Upper lobe of left lung (tissue), 6 donors: ENCODE results near the gene MYO1H. TPM values are rescaled to one million over a fixed set of nuclear protein-coding genes. Genes with fewer than 3 reads are reported as not detected.
A peak's percentile ranks its signal among the peaks of the same experiment; 100 is the strongest.

Experiments
- ATAC-seq, 2 donors: fragments of 200-7000 bp; cut with Tn5 transposase; one replicate each; pipeline ENCODE4 v1.9.1; 2022; ENCODE audit warnings: mild to moderate bottlenecking in 2 of 2, moderate library complexity in 2 of 2; ENCODE audit not compliant: low FRiP score in 2 of 2
- DNase-seq, 2 donors: peaks; one replicate each; pipeline ENCODE4 v3.0.0-alpha.2; 2019 to 2020
- H3K27ac ChIP-seq, 4 donors: fragments of 200-600 bp; sonication (generic); one replicate each; pipeline ENCODE4 v1.5.1; 2016 to 2019
- H3K27me3 ChIP-seq, 4 donors: fragments of 200-600 bp; sonication (generic); one replicate each; pipeline ENCODE4 v1.5.1; 2017 to 2019
- H3K36me3 ChIP-seq, 4 donors: fragments of 200-600 bp; sonication (generic); one replicate each; pipeline ENCODE4 v1.5.1; 2016 to 2019
- H3K4me1 ChIP-seq, 4 donors: fragments of 200-600 bp; sonication (generic); one replicate each; pipeline ENCODE4 v1.5.1; 2018 to 2019
- H3K4me3 ChIP-seq, 4 donors: fragments of 200-600 bp; sonication (generic); one replicate each; pipeline ENCODE4 v1.5.1; 2017 to 2019; ENCODE audit warnings: mild to moderate bottlenecking in 2 of 4, moderate library complexity in 1 of 4
- H3K9me3 ChIP-seq, 4 donors: fragments of 200-600 bp; sonication (generic); one replicate each; pipeline ENCODE4 v1.5.1; 2018 to 2019
- CTCF ChIP-seq, 6 experiments: fragments of 450-650 bp in 4 of 6; fragments of 200-600 bp in 2 of 6; sonication (generic) in 2 of 6; IDR thresholded peaks; one replicate each; pipeline ENCODE4 v1.5.1; 2016 to 2019; ENCODE audit warnings: antibody characterized with exemption in 6 of 6
- EP300 ChIP-seq, 4 donors: sonication (generic); formaldehyde crosslinking; IDR thresholded peaks; one replicate each; pipeline ENCODE4 v1.5.1; 2017; ENCODE audit warnings: antibody characterized with exemption in 4 of 4, control low read depth in 2 of 4
- POLR2A ChIP-seq, 4 donors: fragments of 450-650 bp; IDR thresholded peaks; one replicate each; pipeline ENCODE4 v1.5.1; 2016 to 2017; ENCODE audit warnings: antibody characterized with exemption in 4 of 4, mild to moderate bottlenecking in 2 of 4
- POLR2AphosphoS5 ChIP-seq, 2 donors: sonication (generic); formaldehyde crosslinking; IDR thresholded peaks; one replicate each; pipeline ENCODE4 v1.5.1; 2017; ENCODE audit warnings: antibody characterized with exemption in 2 of 2
- WGBS, 2 donors: methylation state at CpG; one replicate each; pipeline ENCODE4 v1.1.5; 2017 to 2018; 5-methylcytosine and 5-hydroxymethylcytosine counted together
- total RNA-seq, 6 donors: library from RNA; depleted of rRNA in 4 of 6; stranded (reverse); fragments of >200 nt in 4 of 6; gene quantifications; one replicate each; pipeline versions ENCODE4 v1.1.0 to v1.2.1, GENCODE V29; 2016 to 2021
- donor health status: DM: no; HTN: no; CAD: no; lungs with moderate emphysema.
- donor health status: DM: no; HTN: yes; CAD: no; lungs with severe emphysema.

Gene MYO1H
- total RNA-seq, 6 donors from 2014 or later = 0.17 to 0.51 (median 0.46) TPM; not detected in 3

GRCh38 chr12:109455706-109456105 is 108.0 kb downstream of the MYO1H start:
- TF ChIP-seq CTCF (IDR thresholded peaks at IDR 0.05) (no peak), POLR2AphosphoS5 (IDR thresholded peaks at IDR 0.05) (no peak), POLR2A (IDR thresholded peaks at IDR 0.05) (no peak), EP300 (IDR thresholded peaks at IDR 0.05) (no peak)
- 96 to 100% methylated on average over 1 of the region's 1 CpG for WGBS, 2 donors
- Histone ChIP-seq H3K4me3 (no peak overlapping the region), H3K27ac (no peak overlapping the region), H3K4me1 (peaks cover 11 to 39% (median 21%) of the 10 kb centered on the region in 4 donors), H3K9me3 (no peaks in the 10 kb centered on the region), H3K36me3 (peaks cover 11 to 89% (median 63%) of the 10 kb centered on the region in 4 donors), H3K27me3 (no peaks in the 10 kb centered on the region)
- ATAC-seq (no peak), DNase-seq (no peak)

DNA sequence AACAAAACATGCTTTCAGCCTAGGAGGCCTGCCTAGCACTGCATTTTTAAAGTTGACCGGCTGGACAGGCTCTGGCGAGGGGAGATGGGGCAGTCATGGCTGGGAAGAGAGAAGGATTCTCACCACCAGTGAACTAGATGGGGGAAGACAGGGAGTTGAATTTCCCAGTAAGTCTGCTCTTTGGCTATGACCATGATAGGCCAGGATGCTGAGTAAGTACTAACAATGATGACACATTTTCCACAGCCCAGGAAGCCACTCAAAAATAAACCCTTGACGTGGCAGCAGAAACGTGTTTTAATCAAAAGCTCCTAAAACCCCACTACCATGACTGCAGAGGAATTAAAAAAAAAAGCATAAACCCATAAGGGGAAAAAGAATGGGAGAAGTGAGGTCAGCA is 110.4 kb downstream of the MYO1H start:
- peak overlapping the region; percentile 26 to 98 (median 76) for H3K27ac ChIP-seq
- 65 to 69% methylated on average over 4 of the region's 4 CpGs for WGBS, 2 donors
- TF ChIP-seq CTCF (IDR thresholded peaks at IDR 0.05) (no peak), EP300 (IDR thresholded peaks at IDR 0.05) (no peak), POLR2A (IDR thresholded peaks at IDR 0.05) (no peak), POLR2AphosphoS5 (IDR thresholded peaks at IDR 0.05) (no peak)
- H3K27me3 ChIP-seq = no peaks in the 10 kb centered on the region
- H3K9me3 ChIP-seq = no peaks in the 10 kb centered on the region
- DNase-seq (no peak), ATAC-seq (no peak)
- no peak overlapping the region for H3K4me3 ChIP-seq
- peaks cover 32 to 55% (median 42%) of the 10 kb centered on the region in 4 donors for H3K4me1 ChIP-seq
- peaks cover 7 to 65% (median 45%) of the 10 kb centered on the region in 4 donors for H3K36me3 ChIP-seq

DNA sequence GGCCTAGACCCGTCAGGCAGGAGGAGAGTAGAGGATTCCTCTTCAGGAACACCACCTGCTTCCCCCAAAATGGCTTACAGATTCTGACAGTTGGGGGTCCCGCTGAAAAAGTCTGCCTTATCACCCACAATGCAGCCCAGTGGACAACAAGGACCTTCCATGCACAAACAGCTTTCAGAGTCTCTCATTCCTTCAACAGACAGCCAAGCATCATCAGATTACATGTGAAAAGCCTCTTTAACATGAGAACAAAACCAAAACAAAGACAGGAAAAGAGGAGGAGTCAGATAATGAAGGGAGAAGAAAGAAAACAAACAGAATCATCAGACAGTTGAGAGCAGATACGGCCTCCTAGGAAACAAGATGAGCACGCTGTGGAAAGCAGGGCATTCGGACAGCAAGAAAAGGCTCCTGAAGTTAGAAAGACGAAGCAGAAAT is 111.1 kb downstream of the MYO1H start:
- Histone ChIP-seq H3K27ac (peak overlapping the region; percentile 60 to 98 (median 76)), H3K4me1 (peaks cover 39 to 62% (median 49%) of the 10 kb centered on the region in 4 donors), H3K4me3 (no peak overlapping the region), H3K27me3 (no peaks in the 10 kb centered on the region), H3K36me3 (peaks cover 4 to 58% (median 38%) of the 10 kb centered on the region in 4 donors), H3K9me3 (no peaks in the 10 kb centered on the region)
- ATAC-seq (no peak), DNase-seq (no peak)
- no peak for TF ChIP-seq POLR2A (IDR thresholded peaks at IDR 0.05)
- no peak for TF ChIP-seq EP300 (IDR thresholded peaks at IDR 0.05)
- no peak for TF ChIP-seq POLR2AphosphoS5 (IDR thresholded peaks at IDR 0.05)
- TF ChIP-seq CTCF (IDR thresholded peaks at IDR 0.05) = no peak
- 58 to 70% methylated on average over 6 of the region's 6 CpGs for WGBS, 2 donors

- H3K27ac ChIP-seq = peak overlapping the region; percentile 60 to 98 (median 76)
Measured at GRCh38 chr12:109459247-109459646, 111.5 kb downstream of the MYO1H start.

More at GRCh38 chr12:109459247-109459646, 111.5 kb downstream of the MYO1H start:
- Histone ChIP-seq H3K27me3 (no peaks in the 10 kb centered on the region), H3K9me3 (no peaks in the 10 kb centered on the region), H3K4me3 (no peak overlapping the region), H3K36me3 (peaks cover 1 to 53% (median 34%) of the 10 kb centered on the region in 4 donors), H3K4me1 (peaks cover 44 to 67% (median 53%) of the 10 kb centered on the region in 4 donors)
- WGBS, 2 donors = 65 to 71% methylated on average over 6 of the region's 6 CpGs
- TF ChIP-seq POLR2A (IDR thresholded peaks at IDR 0.05) (no peak), CTCF (IDR thresholded peaks at IDR 0.05) (no peak), EP300 (IDR thresholded peaks at IDR 0.05) (no peak), POLR2AphosphoS5 (IDR thresholded peaks at IDR 0.05) (no peak)
- DNase-seq = no peak
- ATAC-seq = no peak
